ENCODE measurements around the gene CYB5D1.

The CYB5D1 gene

GRCh38 chr17:7854078-7854777 is 3.6 kb upstream of the CYB5D1 start:
- TF ChIP-seq CTCF (IDR thresholded peaks at IDR 0.05; ENCODE audit: low read depth, low read length, missing control alignments): no peak
- in situ Hi-C loops (cut with HindIII; ENCODE audit: low sequenced_read_pairs): no loop called here
- H3K4me3 ChIP-seq (ENCODE audit: low read depth, low read length): no peak overlapping the region
- no peak for DNase-seq (ENCODE audit: low read depth)

- TF ChIP-seq CTCF (IDR thresholded peaks at IDR 0.05; ENCODE audit: low read depth, low read length, missing control alignments): no peak
- H3K4me3 ChIP-seq (ENCODE audit: low read depth, low read length): peak within 1 kb of the TSS; percentile 56
- in situ Hi-C loops (cut with HindIII; ENCODE audit: low sequenced_read_pairs): no loop called here
- no peak for DNase-seq (ENCODE audit: low read depth)
These were observed 2.7 kb upstream of the CYB5D1 start, which contains the start of gene TMEM88 for GRCh38 chr17:7854851-7855659. Gene TMEM88 (plus strand): TSS chr17:7855066. CDS start chr17:7855075, 9 bp downstream.

GRCh38 chr17:7855660-7856010 is 2.2 kb upstream of the CYB5D1 start:
- TF ChIP-seq CTCF (IDR thresholded peaks at IDR 0.05; ENCODE audit: low read depth, low read length, missing control alignments): no peak
- H3K4me3 ChIP-seq (ENCODE audit: low read depth, low read length): peak overlapping the region; percentile 56
- no peak for DNase-seq (ENCODE audit: low read depth)
- in situ Hi-C loops (cut with HindIII; ENCODE audit: low sequenced_read_pairs): no loop called here

GRCh38 chr17:7856011-7856810 is 1.6 kb upstream of the CYB5D1 start:
- DNase-seq (ENCODE audit: low read depth): no peak
- H3K4me3 ChIP-seq (ENCODE audit: low read depth, low read length): peak overlapping the region; percentile 56
- in situ Hi-C loops (cut with HindIII; ENCODE audit: low sequenced_read_pairs): no loop called here
- TF ChIP-seq CTCF (IDR thresholded peaks at IDR 0.05; ENCODE audit: low read depth, low read length, missing control alignments): no peak

GRCh38 chr17:7856811-7857712 is 741 bp upstream of the CYB5D1 start, which contains the start of gene NAA38:
Gene NAA38 (minus strand): TSS chr17:7857559. CDS start chr17:7857463, 96 bp downstream.
- DNase-seq (ENCODE audit: low read depth): peak; percentile 99
- peak within 1 kb of the TSS; percentile 56 for H3K4me3 ChIP-seq (ENCODE audit: low read depth, low read length)
- peak; percentile 47 for TF ChIP-seq CTCF (IDR thresholded peaks at IDR 0.05; ENCODE audit: low read depth, low read length, missing control alignments)
- in situ Hi-C loops (cut with HindIII; ENCODE audit: low sequenced_read_pairs): no loop called here
